ENCODE measurements around the gene TWF2.

TWF2 gene

DNA sequence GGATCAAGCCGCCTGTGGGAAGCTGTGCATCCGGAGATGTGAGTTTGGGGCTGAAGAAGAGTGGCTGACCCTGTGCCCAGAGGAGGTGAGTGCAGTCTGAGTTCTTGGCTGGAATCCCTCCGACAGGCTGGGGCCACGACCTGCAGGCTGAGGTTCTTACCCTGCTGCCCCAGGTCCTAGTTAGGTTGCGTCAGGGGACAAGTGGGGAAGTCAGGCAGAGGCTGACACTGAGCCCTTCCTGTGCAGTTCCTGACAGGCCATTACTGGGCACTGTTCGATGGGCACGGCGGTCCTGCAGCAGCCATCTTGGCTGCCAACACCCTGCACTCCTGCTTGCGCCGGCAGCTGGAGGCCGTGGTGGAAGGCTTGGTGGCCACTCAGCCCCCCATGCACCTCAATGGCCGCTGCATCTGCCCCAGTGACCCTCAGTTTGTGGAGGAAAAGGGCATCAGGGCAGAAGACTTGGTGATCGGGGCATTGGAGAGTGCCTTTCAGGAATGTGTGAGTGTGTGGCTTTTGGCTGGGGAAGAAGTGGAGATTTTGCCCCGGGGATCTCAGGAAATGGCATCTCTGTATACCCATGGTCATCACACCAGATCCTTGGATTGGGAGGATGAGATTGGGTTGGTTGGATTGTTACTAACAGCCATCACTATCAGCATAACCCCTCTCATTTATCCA lies 7.9 kb upstream of the TWF2 start:
- Histone ChIP-seq H3K27ac (replicated peaks) (no peak overlapping the region), H3K27me3 (ENCODE audit: insufficient read depth, poor library complexity, severe bottlenecking) (no peaks in the 10 kb centered on the region), H3K4me3 (replicated peaks; ENCODE audit: insufficient read depth, low read length) (no peak overlapping the region)
- peak in 1 of 2 experiments; percentile 66 for DNase-seq (ENCODE audit: low read depth in 1 of 2, low spot score in 1 of 2)
- peak; percentile 59; the same call in 1 of the 2 replicates for TF ChIP-seq SPI1 (IDR thresholded peaks at IDR 0.05; ENCODE audit: borderline replicate concordance, low read depth)
- TF ChIP-seq GABPA (IDR thresholded peaks at IDR 0.05; ENCODE audit: low read depth): no peak

DNA sequence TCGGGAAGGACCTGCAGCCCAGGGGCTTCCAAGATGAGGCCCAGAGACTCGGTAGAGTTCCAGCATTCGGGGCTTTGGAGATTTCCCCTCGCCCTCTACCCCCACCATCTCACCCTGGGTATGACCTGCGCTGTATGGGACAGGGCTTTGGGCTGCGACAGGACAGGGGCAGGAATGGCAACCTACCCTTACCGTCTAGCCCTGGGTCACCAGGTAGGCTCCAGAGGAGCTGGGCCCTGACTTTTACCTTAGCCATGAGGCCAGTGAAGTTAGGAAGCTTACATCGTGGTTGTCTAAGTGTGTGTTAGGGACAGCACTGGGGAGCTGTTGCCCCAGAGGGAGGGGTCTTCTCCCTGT lies 7.3 kb upstream of the TWF2 start:
- Histone ChIP-seq H3K27me3 (ENCODE audit: insufficient read depth, poor library complexity, severe bottlenecking) (no peaks in the 10 kb centered on the region), H3K27ac (replicated peaks) (no peak overlapping the region; the same call in 1 of the 2 replicates), H3K4me3 (replicated peaks; ENCODE audit: insufficient read depth, low read length) (no peak overlapping the region)
- DNase-seq (ENCODE audit: low read depth in 1 of 2, low spot score in 1 of 2): no peak
- TF ChIP-seq, protein P1, sequence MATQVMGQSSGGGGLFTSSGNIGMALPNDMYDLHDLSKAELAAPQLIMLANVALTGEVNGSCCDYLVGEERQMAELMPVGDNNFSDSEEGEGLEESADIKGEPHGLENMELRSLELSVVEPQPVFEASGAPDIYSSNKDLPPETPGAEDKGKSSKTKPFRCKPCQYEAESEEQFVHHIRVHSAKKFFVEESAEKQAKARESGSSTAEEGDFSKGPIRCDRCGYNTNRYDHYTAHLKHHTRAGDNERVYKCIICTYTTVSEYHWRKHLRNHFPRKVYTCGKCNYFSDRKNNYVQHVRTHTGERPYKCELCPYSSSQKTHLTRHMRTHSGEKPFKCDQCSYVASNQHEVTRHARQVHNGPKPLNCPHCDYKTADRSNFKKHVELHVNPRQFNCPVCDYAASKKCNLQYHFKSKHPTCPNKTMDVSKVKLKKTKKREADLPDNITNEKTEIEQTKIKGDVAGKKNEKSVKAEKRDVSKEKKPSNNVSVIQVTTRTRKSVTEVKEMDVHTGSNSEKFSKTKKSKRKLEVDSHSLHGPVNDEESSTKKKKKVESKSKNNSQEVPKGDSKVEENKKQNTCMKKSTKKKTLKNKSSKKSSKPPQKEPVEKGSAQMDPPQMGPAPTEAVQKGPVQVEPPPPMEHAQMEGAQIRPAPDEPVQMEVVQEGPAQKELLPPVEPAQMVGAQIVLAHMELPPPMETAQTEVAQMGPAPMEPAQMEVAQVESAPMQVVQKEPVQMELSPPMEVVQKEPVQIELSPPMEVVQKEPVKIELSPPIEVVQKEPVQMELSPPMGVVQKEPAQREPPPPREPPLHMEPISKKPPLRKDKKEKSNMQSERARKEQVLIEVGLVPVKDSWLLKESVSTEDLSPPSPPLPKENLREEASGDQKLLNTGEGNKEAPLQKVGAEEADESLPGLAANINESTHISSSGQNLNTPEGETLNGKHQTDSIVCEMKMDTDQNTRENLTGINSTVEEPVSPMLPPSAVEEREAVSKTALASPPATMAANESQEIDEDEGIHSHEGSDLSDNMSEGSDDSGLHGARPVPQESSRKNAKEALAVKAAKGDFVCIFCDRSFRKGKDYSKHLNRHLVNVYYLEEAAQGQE (IDR thresholded peaks at IDR 0.05; ENCODE audit: insufficient replicate concordance, low read depth): no peak
- TF ChIP-seq GABPA (IDR thresholded peaks at IDR 0.05; ENCODE audit: low read depth) (no peak), SPI1 (IDR thresholded peaks at IDR 0.05; ENCODE audit: borderline replicate concordance, low read depth) (no peak), POLR2AphosphoS5 (IDR thresholded peaks at IDR 0.05; ENCODE audit: low read depth) (no peak)
- TF ChIP-seq, protein P2, sequence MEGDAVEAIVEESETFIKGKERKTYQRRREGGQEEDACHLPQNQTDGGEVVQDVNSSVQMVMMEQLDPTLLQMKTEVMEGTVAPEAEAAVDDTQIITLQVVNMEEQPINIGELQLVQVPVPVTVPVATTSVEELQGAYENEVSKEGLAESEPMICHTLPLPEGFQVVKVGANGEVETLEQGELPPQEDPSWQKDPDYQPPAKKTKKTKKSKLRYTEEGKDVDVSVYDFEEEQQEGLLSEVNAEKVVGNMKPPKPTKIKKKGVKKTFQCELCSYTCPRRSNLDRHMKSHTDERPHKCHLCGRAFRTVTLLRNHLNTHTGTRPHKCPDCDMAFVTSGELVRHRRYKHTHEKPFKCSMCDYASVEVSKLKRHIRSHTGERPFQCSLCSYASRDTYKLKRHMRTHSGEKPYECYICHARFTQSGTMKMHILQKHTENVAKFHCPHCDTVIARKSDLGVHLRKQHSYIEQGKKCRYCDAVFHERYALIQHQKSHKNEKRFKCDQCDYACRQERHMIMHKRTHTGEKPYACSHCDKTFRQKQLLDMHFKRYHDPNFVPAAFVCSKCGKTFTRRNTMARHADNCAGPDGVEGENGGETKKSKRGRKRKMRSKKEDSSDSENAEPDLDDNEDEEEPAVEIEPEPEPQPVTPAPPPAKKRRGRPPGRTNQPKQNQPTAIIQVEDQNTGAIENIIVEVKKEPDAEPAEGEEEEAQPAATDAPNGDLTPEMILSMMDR (IDR thresholded peaks at IDR 0.05; ENCODE audit: insufficient read depth, low read length): no peak

DNA sequence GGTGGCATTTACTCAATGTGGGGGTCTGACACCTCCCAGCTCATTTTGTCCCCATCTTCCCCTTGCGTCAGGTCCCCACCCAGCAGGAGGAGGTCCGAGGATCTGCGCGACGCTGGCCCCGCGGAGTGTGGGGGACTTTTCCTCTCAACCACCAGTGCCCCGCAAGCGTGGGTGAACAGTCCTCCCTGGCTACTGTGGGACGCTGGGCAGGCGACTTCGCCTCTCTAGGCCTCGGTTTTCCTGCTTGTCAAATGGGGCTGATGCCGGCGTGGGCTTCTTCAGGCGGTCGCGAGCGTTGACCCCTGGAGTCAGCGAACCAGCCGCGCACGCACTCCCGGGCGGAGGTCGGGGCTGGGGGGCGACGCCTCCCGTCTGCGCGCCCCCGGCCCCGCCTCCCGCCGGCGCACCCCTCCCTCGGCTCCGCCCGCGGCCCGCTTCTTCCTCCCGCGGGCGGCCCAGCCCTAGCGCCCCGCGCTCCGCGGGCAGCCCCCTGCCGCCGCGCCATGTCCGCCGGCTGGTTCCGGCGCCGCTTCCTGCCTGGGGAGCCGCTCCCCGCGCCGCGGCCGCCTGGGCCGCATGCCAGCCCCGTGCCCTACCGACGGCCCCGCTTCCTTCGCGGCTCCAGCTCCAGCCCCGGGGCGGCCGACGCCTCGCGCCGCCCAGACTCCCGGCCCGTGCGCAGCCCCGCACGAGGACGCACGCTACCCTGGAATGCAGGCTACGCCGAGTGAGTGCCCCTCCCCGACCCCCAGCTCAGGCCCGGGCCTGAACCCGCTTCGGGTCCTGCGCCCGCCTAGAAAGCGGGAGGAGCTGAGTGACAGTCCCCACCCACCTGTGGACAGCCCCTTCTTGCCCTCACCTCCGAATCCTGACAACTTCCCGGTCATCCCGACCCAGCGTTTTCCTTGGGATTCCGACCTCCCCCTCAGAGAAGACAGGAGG lies 6.6 kb upstream of the TWF2 start, which contains the start of gene PPM1M:
TSS of gene PPM1M (plus strand) at position 438 of the 942 bp plus-strand sequence. CDS start at position 504, 66 bp downstream.
- no peak for DNase-seq (ENCODE audit: low read depth in 1 of 2, low spot score in 1 of 2)
- no peaks in the 10 kb centered on the region for H3K27me3 ChIP-seq (ENCODE audit: insufficient read depth, poor library complexity, severe bottlenecking)
- TF ChIP-seq GABPA (IDR thresholded peaks at IDR 0.05; ENCODE audit: low read depth) (no peak), POLR2AphosphoS5 (IDR thresholded peaks at IDR 0.05; ENCODE audit: low read depth) (no peak)
- TF ChIP-seq, protein P1 (IDR thresholded peaks at IDR 0.05; ENCODE audit: insufficient replicate concordance, low read depth): no peak
- H3K27ac ChIP-seq (replicated peaks): peak within 1 kb of the TSS; percentile 69
- no peak within 1 kb of the TSS for H3K4me3 ChIP-seq (replicated peaks; ENCODE audit: insufficient read depth, low read length)

DNA sequence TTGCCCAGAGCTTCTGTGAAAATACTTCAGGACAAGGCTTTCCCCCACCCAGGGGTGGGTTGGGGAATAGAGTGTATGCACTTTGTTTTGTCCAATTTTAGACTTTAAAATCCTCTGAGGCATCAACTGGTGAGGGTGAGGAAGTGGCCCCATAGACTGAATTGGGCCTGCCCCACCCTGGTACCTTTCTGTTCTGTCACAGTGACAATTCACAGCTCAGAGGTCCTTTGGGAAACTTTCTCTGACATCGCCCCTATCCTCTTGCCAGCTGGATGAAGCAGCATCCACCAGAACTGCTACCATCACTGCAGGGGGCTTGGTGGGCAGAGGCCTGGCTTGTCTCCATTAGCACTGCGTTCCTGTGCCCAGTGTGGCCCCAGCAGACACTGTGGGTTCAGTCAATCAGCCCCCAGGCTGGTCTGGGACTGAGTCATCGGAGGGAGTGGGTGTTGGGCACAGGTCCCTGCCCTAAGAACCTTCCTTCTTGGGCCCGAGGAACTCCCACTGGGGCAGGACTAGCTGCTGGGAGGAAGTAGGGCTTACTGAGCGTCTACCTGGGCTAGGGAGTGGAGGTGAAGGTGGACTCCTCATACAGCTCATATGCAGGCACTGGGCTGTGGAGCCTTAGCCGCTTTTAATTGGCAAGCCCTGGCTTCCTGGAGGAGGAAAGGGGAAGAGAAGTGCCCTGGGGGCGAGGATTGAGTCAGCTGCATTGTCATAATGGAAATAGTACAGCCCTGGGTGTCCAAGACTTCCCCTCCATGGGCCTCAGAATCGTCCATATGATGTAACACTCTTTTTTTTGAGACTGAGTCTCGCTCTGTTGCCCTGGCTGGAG lies 5.1 kb upstream of the TWF2 start:
- H3K27me3 ChIP-seq (ENCODE audit: insufficient read depth, poor library complexity, severe bottlenecking): no peaks in the 10 kb centered on the region
- peak; percentile 86 to 92 for DNase-seq (ENCODE audit: low read depth in 1 of 2, low spot score in 1 of 2)
- peak overlapping the region; percentile 69 for H3K27ac ChIP-seq (replicated peaks)
- TF ChIP-seq, protein P2 (IDR thresholded peaks at IDR 0.05; ENCODE audit: insufficient read depth, low read length): no peak
- peak; percentile 94 for TF ChIP-seq SPI1 (IDR thresholded peaks at IDR 0.05; ENCODE audit: borderline replicate concordance, low read depth)
- no peak overlapping the region for H3K4me3 ChIP-seq (replicated peaks; ENCODE audit: insufficient read depth, low read length)
